ENCODE data around the gene ALDH1B1.

ALDH1B1 gene

GRCh38 chr9:38392235-38393127 lies at the start of gene ALDH1B1:
TSS of gene ALDH1B1 (plus strand) at chr9:38392702. CDS start at chr9:38395749, 3,047 bp downstream.
- peak; percentile 61 for DNase-seq

- no peak for DNase-seq
Observed at GRCh38 chr9:38343037-38343436, 49.5 kb upstream of the ALDH1B1 start.

GRCh38 chr9:38343552-38343951 lies 49.0 kb upstream of the ALDH1B1 start:
- DNase-seq = no peak

- no peak for DNase-seq
Observed at GRCh38 chr9:38344566-38345324, 47.8 kb upstream of the ALDH1B1 start.

GRCh38 chr9:38345851-38346755 lies 46.4 kb upstream of the ALDH1B1 start:
- DNase-seq = no peak

GRCh38 chr9:38346811-38347210 lies 45.7 kb upstream of the ALDH1B1 start:
- no peak for DNase-seq

GRCh38 chr9:38347271-38347671 lies 45.2 kb upstream of the ALDH1B1 start:
- DNase-seq = no peak

- DNase-seq = no peak
Observed at GRCh38 chr9:38347946-38348345, 44.6 kb upstream of the ALDH1B1 start.

- DNase-seq = no peak
Observed at GRCh38 chr9:38350529-38350928, 42.0 kb upstream of the ALDH1B1 start.

- DNase-seq = no peak
Observed at GRCh38 chr9:38352530-38353328, 39.8 kb upstream of the ALDH1B1 start.

- DNase-seq = no peak
Observed at GRCh38 chr9:38355115-38355514, 37.4 kb upstream of the ALDH1B1 start.

GRCh38 chr9:38355517-38356120 lies 36.9 kb upstream of the ALDH1B1 start:
- no peak for DNase-seq

- DNase-seq = no peak
Observed at GRCh38 chr9:38356851-38357250, 35.7 kb upstream of the ALDH1B1 start.

- DNase-seq = no peak
Observed at GRCh38 chr9:38357350-38358114, 35.0 kb upstream of the ALDH1B1 start.

- no peak for DNase-seq
Observed at GRCh38 chr9:38358390-38359296, 33.9 kb upstream of the ALDH1B1 start.

- no peak for DNase-seq
Observed at GRCh38 chr9:38359297-38359653, 33.2 kb upstream of the ALDH1B1 start.

- DNase-seq = no peak
Observed at GRCh38 chr9:38359689-38360385, 32.7 kb upstream of the ALDH1B1 start.

- DNase-seq = no peak
Observed at GRCh38 chr9:38360839-38361472, 31.5 kb upstream of the ALDH1B1 start.

GRCh38 chr9:38361473-38361850 lies 31.0 kb upstream of the ALDH1B1 start:
- DNase-seq = no peak

Data from CD4-positive, alpha-beta T cell treated with Interleukin-21 for 1 hour (primary cell).